ENCODE results near the gene ADAM10. TPM values are rescaled to one million over a fixed set of nuclear protein-coding genes. Genes with fewer than 3 reads are reported as not detected.

Gene ADAM10
- total RNA-seq, 2 experiments from 2014 or later = 61.9 to 103 TPM

DNA sequence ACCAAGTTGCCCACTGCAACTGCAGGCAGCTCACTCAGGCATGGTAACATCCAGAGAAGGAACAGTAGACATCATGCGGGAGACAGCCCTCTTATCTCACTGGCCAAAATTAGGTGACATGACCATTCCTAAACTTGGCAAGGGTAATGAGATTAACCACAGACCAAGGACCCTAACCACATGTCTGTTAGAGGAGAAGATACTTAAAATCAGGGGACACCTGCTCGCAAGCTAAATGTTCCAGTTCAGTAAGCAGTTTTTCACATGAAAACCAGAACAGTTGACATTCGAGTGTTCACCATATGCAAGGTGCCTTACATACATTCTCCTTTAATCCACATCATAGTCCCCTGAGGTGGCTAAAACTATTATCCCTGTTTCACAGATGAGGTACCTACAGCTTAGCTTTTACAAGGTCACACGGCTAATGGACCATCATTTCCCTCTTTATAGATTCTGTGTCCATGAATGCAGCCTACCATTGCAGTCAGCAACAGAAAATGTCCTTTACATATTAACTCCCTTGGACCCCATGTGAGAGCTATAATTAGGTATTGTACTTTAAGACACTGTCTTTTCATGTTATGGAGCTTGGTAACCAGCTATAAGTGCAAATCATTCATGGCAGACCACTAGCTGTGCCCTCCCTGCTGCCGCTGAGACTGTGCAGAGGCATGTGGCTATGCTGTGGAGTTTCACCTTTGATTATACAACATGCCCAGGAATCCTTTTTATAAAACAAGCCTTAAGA, 163.6 kb downstream of the ADAM10 start:
- Histone ChIP-seq H3K4me1 (ENCODE audit: insufficient read depth, low read length, poor library complexity, severe bottlenecking) (peaks cover 27% of the 10 kb centered on the region), H3K9me3 (ENCODE audit: low read length) (peaks cover 18% of the 10 kb centered on the region), H3K36me3 (ENCODE audit: insufficient read depth, low read length) (no peaks in the 10 kb centered on the region; the same call in 1 of the 2 replicates), H3K79me2 (ENCODE audit: insufficient read depth, low read depth, low read length) (no peaks in the 10 kb centered on the region), H3K4me3 (ENCODE audit: low read depth, low read length, poor library complexity, severe bottlenecking) (peak overlapping the region; percentile 36), H3K4me2 (ENCODE audit: low read length) (peak overlapping the region; percentile 67), H3K9me2 (ENCODE audit: insufficient read depth, low read length) (no peaks in the 10 kb centered on the region), H4K20me1 (ENCODE audit: insufficient read depth, low read length) (no peaks in the 10 kb centered on the region), H2AFZ (ENCODE audit: low read length) (peak overlapping the region; percentile 75; the same call in 1 of the 2 replicates), H3K27ac (ENCODE audit: low read depth, low read length, poor library complexity, severe bottlenecking) (peak overlapping the region; percentile 78)
- ChIA-PET POLR2A (interaction anchor here (0.6 to 1.3 kb wide), 6 partner anchors 11 to 186 kb away, joined by 3 to 9 read pairs (median 3); partner anchors contain the start of gene ADAM10), CTCF (ENCODE audit: unreplicated experiment) (interaction anchor here (0.5 to 1.5 kb wide), 2 partner anchors 11 to 214 kb away, joined by 3 to 5 read pairs; no protein-coding TSS in a partner anchor)
- peak; percentile 71 for DNase-seq (ENCODE audit: low spot score)
- BruUV-seq (replicated peaks) = no TSS peak
- intact Hi-C loops (cut with micrococcal nuclease; ENCODE audit: unreplicated experiment) = loop anchor here (5.0 kb wide), 1 partner anchor 161 kb away; the partner anchor contains the start of gene ADAM10
- TF ChIP-seq, protein P1, sequence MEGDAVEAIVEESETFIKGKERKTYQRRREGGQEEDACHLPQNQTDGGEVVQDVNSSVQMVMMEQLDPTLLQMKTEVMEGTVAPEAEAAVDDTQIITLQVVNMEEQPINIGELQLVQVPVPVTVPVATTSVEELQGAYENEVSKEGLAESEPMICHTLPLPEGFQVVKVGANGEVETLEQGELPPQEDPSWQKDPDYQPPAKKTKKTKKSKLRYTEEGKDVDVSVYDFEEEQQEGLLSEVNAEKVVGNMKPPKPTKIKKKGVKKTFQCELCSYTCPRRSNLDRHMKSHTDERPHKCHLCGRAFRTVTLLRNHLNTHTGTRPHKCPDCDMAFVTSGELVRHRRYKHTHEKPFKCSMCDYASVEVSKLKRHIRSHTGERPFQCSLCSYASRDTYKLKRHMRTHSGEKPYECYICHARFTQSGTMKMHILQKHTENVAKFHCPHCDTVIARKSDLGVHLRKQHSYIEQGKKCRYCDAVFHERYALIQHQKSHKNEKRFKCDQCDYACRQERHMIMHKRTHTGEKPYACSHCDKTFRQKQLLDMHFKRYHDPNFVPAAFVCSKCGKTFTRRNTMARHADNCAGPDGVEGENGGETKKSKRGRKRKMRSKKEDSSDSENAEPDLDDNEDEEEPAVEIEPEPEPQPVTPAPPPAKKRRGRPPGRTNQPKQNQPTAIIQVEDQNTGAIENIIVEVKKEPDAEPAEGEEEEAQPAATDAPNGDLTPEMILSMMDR (conservative IDR thresholded peaks at IDR 0.05; ENCODE audit: low read length) = no peak
- TF ChIP-seq EZH2phosphoT487 (IDR thresholded peaks at IDR 0.05; ENCODE audit: borderline replicate concordance, low read depth, low read length) = no peak

DNA sequence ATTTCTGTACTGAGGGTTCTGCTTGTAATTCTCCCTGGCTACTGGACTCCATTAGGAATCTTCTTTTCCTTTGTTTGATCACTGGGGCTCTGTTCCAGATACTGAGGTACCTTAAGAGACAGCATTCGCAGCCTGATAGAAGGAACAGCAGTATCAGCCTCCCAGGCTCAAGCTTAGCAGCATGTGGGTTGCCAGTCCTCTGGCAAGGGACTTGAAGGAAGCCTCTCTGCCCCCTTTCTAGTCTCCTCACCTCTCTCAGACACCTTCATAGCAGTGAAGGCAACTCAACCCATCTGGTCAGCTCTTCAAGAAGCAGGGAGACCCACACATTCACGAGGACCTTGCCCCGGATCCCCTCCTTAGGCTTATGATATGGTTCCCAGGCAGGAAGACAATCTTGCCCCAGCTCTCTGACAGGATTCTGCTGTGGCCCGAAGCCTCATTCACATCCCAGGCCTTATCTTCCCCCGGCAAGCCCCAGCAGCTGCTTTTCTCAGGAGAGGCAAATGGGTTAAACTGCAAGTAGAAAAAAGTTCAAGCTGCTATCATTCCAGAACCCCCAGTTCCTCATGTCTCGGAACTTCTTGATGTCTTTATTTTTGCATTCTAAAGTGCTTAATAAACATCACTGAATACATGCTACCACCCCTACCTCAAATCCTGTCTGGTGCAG, 164.6 kb downstream of the ADAM10 start:
- no peaks in the 10 kb centered on the region; the same call in 1 of the 2 replicates for H3K36me3 ChIP-seq (ENCODE audit: insufficient read depth, low read length)
- POLR2A ChIA-PET = interaction anchor here (0.7 to 1.4 kb wide), 6 partner anchors 9 to 1026 kb away, joined by 3 read pairs; partner anchors contain the start of genes ADAM10 and MINDY2
- DNase-seq (ENCODE audit: low spot score) = no peak
- no TSS peak for BruUV-seq (replicated peaks)
- CTCF ChIA-PET (ENCODE audit: unreplicated experiment) = interaction anchor here (1.5 kb wide), 1 partner anchor 10 kb away, joined by 5 read pairs; no protein-coding TSS in a partner anchor
- peak overlapping the region; percentile 67 for H3K4me2 ChIP-seq (ENCODE audit: low read length)
- intact Hi-C loops (cut with micrococcal nuclease; ENCODE audit: unreplicated experiment) = loop anchor here (5.0 kb wide), 1 partner anchor 162 kb away; the partner anchor contains the start of gene ADAM10
- H3K9me2 ChIP-seq (ENCODE audit: insufficient read depth, low read length) = no peaks in the 10 kb centered on the region
- peak overlapping the region; percentile 78 for H3K27ac ChIP-seq (ENCODE audit: low read depth, low read length, poor library complexity, severe bottlenecking)
- H2AFZ ChIP-seq (ENCODE audit: low read length) = peak overlapping the region; percentile 75; the same call in 1 of the 2 replicates
- TF ChIP-seq EZH2phosphoT487 (IDR thresholded peaks at IDR 0.05; ENCODE audit: borderline replicate concordance, low read depth, low read length) = no peak
- TF ChIP-seq, protein P1 (conservative IDR thresholded peaks at IDR 0.05; ENCODE audit: low read length) = no peak
- peak overlapping the region; percentile 36 for H3K4me3 ChIP-seq (ENCODE audit: low read depth, low read length, poor library complexity, severe bottlenecking)
- H3K4me1 ChIP-seq (ENCODE audit: insufficient read depth, low read length, poor library complexity, severe bottlenecking) = peaks cover 27% of the 10 kb centered on the region
- no peaks in the 10 kb centered on the region for H4K20me1 ChIP-seq (ENCODE audit: insufficient read depth, low read length)
- H3K79me2 ChIP-seq (ENCODE audit: insufficient read depth, low read depth, low read length) = no peaks in the 10 kb centered on the region
- peaks cover 18% of the 10 kb centered on the region for H3K9me3 ChIP-seq (ENCODE audit: low read length)
